GM18499 (cell line): ENCODE data around the gene PLD2.

Source experiments
- ATAC-seq: cut with Tn5 transposase; IDR thresholded peaks from one replicate; pipeline ENCODE4 v1.9.1; 2021; ENCODE audit warnings: moderate number of reproducible peaks; ENCODE audit not compliant: insufficient read depth, unreplicated experiment

Gene PLD2

DNA sequence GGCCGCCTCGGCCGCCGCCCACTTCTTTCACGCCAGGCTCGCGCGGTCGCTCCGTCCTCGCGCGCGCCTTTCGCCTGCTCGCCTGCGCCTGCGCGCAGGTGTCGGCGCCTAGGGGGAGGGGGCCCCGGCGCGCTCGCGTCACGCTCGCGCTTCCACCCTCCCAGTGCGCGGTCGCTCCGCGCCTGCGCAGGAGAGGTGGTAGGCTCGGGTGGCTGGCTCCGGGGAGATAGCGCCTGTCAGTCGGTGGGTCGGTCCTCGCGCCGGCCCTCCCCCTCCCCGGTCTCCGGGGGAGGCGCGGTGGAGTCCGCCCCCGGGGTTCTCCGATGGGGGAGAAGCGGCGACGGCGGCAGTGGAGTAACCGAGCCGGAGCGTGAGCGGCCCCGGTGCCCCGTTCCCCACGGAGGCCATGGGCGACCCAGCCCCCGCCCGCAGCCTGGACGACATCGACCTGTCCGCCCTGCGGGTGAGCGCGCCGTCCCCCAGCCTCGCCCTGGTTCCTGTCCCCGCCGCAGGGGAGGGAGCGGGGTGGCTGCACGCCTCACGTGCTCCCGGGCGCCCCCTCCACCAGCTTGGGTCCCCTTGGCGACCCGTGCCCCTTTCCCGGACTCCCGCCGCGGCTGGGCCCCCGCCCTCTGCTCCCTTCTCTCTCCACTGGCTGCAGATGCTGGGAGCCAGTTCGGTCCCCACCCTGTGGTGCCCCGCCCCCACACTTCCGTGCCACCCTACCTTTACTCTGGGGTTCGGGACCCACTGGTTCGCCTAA, 26.4 kb downstream of the PLD2 start, which contains the start of gene MINK1:
Gene MINK1, plus strand, starts transcription at position 163 of the 763 bp plus-strand sequence. Its CDS starts 244 bp downstream, at position 407.
- ATAC-seq: peak; percentile 45

DNA sequence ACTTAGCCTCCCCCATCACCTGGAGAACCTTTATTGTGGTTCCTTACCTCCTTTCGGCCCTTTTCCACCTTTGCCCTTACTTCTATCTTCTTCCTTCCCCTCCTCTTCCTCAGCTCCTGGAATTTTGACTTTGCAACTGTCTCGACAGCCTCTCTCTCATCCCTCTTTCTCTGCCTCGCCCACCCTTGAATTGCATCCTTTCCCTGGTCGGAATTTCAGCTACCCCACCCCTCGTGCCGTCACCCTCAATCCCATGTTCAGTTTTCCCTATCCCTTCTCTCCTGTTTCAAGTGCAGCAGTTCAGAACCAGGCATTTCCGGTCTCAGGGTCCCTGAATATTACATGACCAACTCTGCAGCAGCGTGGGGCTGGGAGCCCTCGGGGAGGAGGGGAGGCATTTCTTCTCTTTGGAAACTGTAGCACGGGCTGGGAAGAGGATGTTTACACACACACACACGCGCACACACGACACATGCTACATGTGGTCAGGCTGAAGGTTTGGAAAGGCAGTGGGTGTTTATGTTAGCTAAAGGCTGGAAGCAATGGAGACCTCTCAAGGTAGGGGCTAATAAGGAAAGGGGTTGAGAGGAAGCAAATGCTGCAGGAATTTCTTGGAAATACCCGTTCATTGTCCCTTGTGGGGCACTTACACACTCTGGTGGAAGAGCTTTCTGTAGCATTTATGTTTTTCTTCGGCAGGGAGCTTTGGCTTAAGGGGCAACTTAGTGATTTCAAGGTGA, 27.2 kb downstream of the PLD2 start:
- no peak for ATAC-seq

GRCh38 chr17:4834681-4835020, 27.7 kb downstream of the PLD2 start:
- no peak for ATAC-seq

GRCh38 chr17:4836221-4836620, 29.3 kb downstream of the PLD2 start:
- ATAC-seq: no peak

DNA sequence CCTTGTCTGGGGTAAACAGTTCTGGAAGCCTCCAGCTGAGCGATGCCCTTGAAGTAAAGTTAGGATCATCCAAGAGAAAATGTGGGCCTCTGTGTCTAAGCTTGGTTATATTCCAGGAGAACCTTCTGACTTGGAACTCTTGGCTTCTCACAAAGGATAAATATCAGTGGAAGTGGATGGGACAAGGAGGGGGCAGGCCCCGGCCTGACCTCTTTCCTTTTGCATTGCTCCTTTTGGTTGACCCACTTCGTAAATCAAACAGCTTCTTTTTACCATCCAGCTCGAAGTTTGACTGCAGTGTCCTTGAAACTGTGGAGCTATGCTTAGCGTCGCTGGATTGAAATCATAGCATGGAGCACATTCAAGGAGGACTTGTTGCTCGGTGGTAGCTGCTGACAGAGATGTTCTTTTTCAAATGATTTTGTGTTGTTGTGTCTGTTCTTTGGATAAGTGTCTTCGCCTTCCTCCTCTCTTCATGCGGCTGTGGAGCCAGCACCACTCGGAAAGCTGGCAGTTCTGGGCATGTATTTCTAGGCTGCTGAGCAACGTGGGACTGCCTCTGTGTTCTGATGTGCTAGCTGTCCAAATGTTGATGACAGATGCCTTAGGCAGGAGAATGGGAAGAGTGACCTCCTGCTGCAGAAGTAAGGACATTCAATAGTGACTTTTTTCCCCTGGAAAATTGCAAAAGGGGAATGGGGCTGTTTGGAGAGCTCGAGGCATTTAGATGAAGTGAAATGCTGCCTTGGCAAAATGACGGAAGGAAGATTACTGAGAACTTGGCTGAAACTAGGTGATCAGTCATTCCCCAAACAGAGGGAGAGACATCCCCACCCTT, 30.7 kb downstream of the PLD2 start:
- ATAC-seq: no peak

GRCh38 chr17:4838309-4838785, 31.4 kb downstream of the PLD2 start:
- ATAC-seq: no peak

DNA sequence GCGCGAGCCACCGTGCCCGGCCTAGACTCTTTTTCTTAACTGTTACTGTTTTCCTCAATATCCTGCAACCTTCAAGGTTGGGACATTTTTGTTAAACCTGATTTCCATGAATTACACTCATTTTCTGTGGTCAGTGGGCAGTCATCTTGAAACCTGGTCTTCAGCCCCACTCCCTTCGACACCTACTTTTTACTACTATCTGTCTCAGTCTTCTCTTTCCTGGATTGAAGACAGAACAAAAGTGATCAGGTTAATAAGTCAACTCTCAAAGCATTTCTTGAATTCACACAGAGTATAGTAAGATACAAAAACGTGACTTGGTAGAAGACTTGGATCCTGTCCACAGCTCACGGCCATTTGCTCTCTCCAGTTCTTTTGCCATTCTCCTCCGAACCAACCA, 32.3 kb downstream of the PLD2 start:
- no peak for ATAC-seq

DNA sequence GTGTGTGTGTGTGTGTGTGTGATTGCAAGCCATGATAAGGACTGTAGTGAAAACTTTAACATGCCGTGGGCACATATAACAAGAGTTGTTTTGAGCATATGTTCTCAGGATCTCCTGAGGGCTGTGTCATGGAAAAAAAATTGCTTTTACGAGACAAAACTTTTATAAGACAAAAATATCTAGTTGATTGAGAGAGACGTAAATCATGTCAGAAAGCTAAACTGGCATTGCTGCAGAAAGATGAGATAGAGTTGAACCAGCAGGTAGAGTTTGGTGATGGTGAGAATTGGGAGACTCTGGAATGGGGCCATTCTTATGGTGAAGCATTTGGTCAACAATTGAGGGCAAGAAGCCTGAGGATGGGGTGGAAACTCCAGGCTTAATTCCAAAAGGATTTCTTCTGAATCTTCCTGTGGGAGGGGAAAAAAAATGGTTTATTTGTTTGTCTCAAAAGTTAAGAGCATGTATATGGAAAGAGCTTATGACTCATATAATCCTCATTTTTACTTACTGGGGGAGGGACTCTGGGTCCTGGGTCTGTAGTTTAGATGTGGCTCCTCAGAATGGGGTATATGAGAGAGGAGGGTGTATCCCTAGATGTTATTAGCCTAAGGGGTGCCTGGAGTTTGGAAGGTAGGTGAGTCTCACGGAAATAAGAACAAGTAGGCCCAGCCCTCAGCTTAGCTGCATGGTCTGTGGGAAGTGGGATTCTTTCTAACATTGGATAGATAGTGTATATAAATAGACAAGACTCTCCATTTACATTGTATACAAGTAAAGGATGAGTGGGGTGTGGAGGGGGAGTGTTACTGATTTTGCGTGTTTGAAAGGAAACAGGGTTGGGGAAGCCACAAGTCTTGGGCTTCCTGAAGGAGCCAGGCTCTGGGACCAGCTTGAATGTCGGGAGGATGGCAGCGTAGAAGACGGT, 33.3 kb downstream of the PLD2 start:
- ATAC-seq: no peak

GRCh38 chr17:4840893-4841242, 33.9 kb downstream of the PLD2 start:
- ATAC-seq: no peak

GRCh38 chr17:4842376-4842775, 35.4 kb downstream of the PLD2 start:
- no peak for ATAC-seq

GRCh38 chr17:4843321-4844000, 36.5 kb downstream of the PLD2 start:
- no peak for ATAC-seq

- no peak for ATAC-seq
These were observed 38.2 kb downstream of the PLD2 start for GRCh38 chr17:4845118-4845517.

- ATAC-seq: no peak
These were observed 39.9 kb downstream of the PLD2 start for GRCh38 chr17:4846635-4847390.

DNA sequence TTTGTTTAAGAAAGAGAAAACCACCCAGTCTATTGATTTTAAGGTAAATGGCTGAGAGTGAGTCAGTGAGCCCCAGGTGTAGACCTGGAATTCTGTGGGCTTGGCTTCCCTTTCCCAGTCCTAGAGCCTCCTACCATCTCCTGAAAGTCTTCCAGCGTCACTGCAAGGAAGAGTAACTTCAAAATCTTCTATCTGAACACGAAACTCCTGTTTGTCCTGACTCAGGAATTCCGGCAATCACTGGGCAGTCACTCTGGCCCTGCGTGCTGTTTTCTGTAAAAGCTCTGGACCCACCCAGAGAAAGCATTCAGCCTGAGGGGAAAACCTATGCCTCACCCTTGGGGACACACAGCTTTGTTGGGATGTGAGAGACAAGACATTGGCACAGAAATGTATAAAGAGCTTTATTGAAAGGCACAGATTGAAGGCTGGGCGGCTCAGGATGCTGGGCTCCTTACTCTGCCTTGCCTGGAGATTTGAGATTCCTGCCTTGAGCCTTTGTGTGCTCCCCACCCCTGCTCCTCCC, 42.1 kb downstream of the PLD2 start:
- no peak for ATAC-seq

- ATAC-seq: no peak
These were observed 43.3 kb downstream of the PLD2 start for GRCh38 chr17:4850246-4850645.

DNA sequence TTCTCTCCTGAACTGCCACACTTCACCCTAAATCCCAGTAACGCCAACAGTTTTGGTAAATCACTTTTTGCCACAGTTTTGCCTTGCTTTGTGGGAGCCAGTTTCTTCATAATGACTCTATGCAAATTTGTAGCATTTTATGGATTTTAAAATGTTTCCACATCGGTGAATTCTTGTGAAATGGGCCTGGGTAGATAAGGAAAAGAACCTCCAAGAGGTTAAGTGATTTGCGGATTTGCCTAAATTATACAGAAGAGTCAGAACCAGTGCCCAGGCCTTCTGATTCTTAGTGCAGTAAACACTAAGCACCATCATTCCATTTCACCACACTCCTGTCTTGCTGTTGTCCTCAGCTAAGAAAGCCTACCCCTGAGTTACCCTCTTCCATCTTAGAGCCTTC, 44.1 kb downstream of the PLD2 start:
- ATAC-seq: no peak

- ATAC-seq: no peak
These were observed 45.7 kb downstream of the PLD2 start for GRCh38 chr17:4852567-4853207.

- ATAC-seq: no peak
These were observed 46.3 kb downstream of the PLD2 start for GRCh38 chr17:4853208-4853671.
